Loucy (cell line): ENCODE measurements around the gene PCCB.
"Not testable (repeated sequence)": the region's sequence is repeated elsewhere in the genome, so short reads cannot be mapped to it uniquely, and the experiment has no call there.

Experiments
- H2AFZ ChIP-seq: fragments of 200-600 bp; sonication (generic); 2 replicates; pipeline ENCODE4 v1.6.0; 2016; ENCODE audit warnings: antibody characterized with exemption, mild to moderate bottlenecking, low read length, moderate library complexity
- H3F3A ChIP-seq: fragments of 200-600 bp; 2 replicates; pipeline ENCODE4 v1.6.0; 2016; ENCODE audit warnings: antibody characterized with exemption, low read depth, mild to moderate bottlenecking
- H3K27me3 ChIP-seq: fragments of 200-600 bp; sonication (generic); 2 replicates; pipeline ENCODE4 v1.6.1; 2014; ENCODE audit warnings: low read length, mild to moderate bottlenecking; ENCODE audit not compliant: insufficient read depth, poor library complexity, severe bottlenecking
- H3K36me3 ChIP-seq: fragments of 200-600 bp; sonication (generic); 2 replicates; pipeline ENCODE4 v1.6.1; 2016; ENCODE audit warnings: low read length; ENCODE audit not compliant: insufficient read depth
- H3K4me1 ChIP-seq: fragments of 200-600 bp; sonication (generic); 2 replicates; pipeline ENCODE4 v1.5.1; 2014; ENCODE audit warnings: low read length, mild to moderate bottlenecking; ENCODE audit not compliant: insufficient read depth, poor library complexity, severe bottlenecking
- H3K4me2 ChIP-seq: fragments of 200-600 bp; sonication (generic); 2 replicates; pipeline ENCODE4 v1.6.0; 2014; ENCODE audit warnings: antibody characterized with exemption, low read length, low read depth, mild to moderate bottlenecking; ENCODE audit not compliant: poor library complexity, severe bottlenecking
- H3K4me3 ChIP-seq: fragments of 200-600 bp; sonication (generic); 2 replicates; pipeline ENCODE4 v1.5.1; 2014; ENCODE audit warnings: low read length, mild to moderate bottlenecking, mixed read lengths; ENCODE audit not compliant: poor library complexity, severe bottlenecking
- H3K79me2 ChIP-seq: fragments of 200-600 bp; sonication (generic); 2 replicates; pipeline ENCODE4 v1.6.1; 2014; ENCODE audit warnings: low read length; ENCODE audit not compliant: insufficient read depth
- H3K9ac ChIP-seq: fragments of 200-600 bp; sonication (generic); 2 replicates; pipeline ENCODE4 v1.6.0; 2014; ENCODE audit warnings: mild to moderate bottlenecking, low read depth, low read length, moderate library complexity; ENCODE audit not compliant: poor library complexity, severe bottlenecking
- H3K9me2 ChIP-seq: fragments of 200-600 bp; sonication (generic); replicated peaks from 2 replicates; pipeline ENCODE4 v1.6.1; 2016; ENCODE audit warnings: low read depth, low read length, mixed read lengths
- H3K9me3 ChIP-seq: fragments of 200-600 bp; sonication (generic); 2 replicates; pipeline ENCODE4 v1.6.1; 2014; ENCODE audit warnings: mild to moderate bottlenecking, antibody characterized with exemption, low read length, low read depth; ENCODE audit not compliant: insufficient read depth
- H4K20me1 ChIP-seq: fragments of 200-600 bp; sonication (generic); 2 replicates; pipeline ENCODE4 v1.6.0; 2014; ENCODE audit warnings: antibody characterized with exemption, low read length, mild to moderate bottlenecking; ENCODE audit not compliant: insufficient read depth, poor library complexity, severe bottlenecking
- CTCF ChIP-seq: fragments of 200-600 bp; sonication (generic); conservative IDR thresholded peaks from 2 replicates; pipeline ENCODE4 v1.5.1; 2014; ENCODE audit warnings: mild to moderate bottlenecking, antibody characterized with exemption, low read length
- EZH2phosphoT487 ChIP-seq: fragments of 200-600 bp; IDR thresholded peaks from 2 replicates; pipeline ENCODE4 v1.6.1; 2018; ENCODE audit warnings: antibody characterized with exemption, mild to moderate bottlenecking, moderate library complexity, borderline replicate concordance

Gene PCCB

GRCh38 chr3:136263251-136263650, 13.1 kb downstream of the PCCB start:
- Histone ChIP-seq H3F3A (no peaks in the 10 kb centered on the region), H3K9me3 (no peaks in the 10 kb centered on the region), H3K9ac (no peak overlapping the region), H3K36me3 (peaks cover 47% of the 10 kb centered on the region; the same call in 1 of the 2 replicates), H3K9me2 (no peaks in the 10 kb centered on the region), H3K4me3 (no peak overlapping the region), H4K20me1 (no peaks in the 10 kb centered on the region), H3K4me1 (no peaks in the 10 kb centered on the region), H2AFZ (no peak overlapping the region), H3K27me3 (no peaks in the 10 kb centered on the region), H3K79me2 (no peaks in the 10 kb centered on the region), H3K4me2 (no peak overlapping the region)
- no peak for TF ChIP-seq EZH2phosphoT487
- no peak for TF ChIP-seq CTCF

GRCh38 chr3:136266468-136267125, 16.5 kb downstream of the PCCB start:
- H3K36me3 ChIP-seq = peaks cover 21% of the 10 kb centered on the region; the same call in 1 of the 2 replicates
- H3K9me3 ChIP-seq, H2AFZ ChIP-seq, H3K4me3 ChIP-seq, H3K4me1 ChIP-seq, H3K9ac ChIP-seq, H3K4me2 ChIP-seq, H3K9me2 ChIP-seq, H3K79me2 ChIP-seq, H4K20me1 ChIP-seq, H3K27me3 ChIP-seq, H3F3A ChIP-seq: not testable (repeated sequence)

GRCh38 chr3:136267235-136267634, 17.1 kb downstream of the PCCB start:
- Histone ChIP-seq H3F3A (no peaks in the 10 kb centered on the region), H3K4me2 (no peak overlapping the region), H2AFZ (no peak overlapping the region), H3K9me3 (no peaks in the 10 kb centered on the region), H3K4me3 (no peak overlapping the region), H4K20me1 (peaks cover 1% of the 10 kb centered on the region), H3K27me3 (no peaks in the 10 kb centered on the region), H3K36me3 (peaks cover 16% of the 10 kb centered on the region; the same call in 1 of the 2 replicates), H3K4me1 (peaks cover 5% of the 10 kb centered on the region), H3K9me2 (no peaks in the 10 kb centered on the region), H3K79me2 (peaks cover 6% of the 10 kb centered on the region; the same call in 1 of the 2 replicates), H3K9ac (no peak overlapping the region)
- TF ChIP-seq EZH2phosphoT487 = no peak
- TF ChIP-seq CTCF = no peak

- Histone ChIP-seq H3K9me2 (no peaks in the 10 kb centered on the region), H3K9ac (no peak overlapping the region), H3K4me2 (no peak overlapping the region), H3K4me1 (peaks cover 7% of the 10 kb centered on the region), H3K79me2 (peaks cover 20% of the 10 kb centered on the region), H2AFZ (no peak overlapping the region), H3K36me3 (peaks cover 7% of the 10 kb centered on the region; the same call in 1 of the 2 replicates), H3K4me3 (no peak overlapping the region), H3K27me3 (no peaks in the 10 kb centered on the region), H3F3A (no peaks in the 10 kb centered on the region), H4K20me1 (peaks cover 4% of the 10 kb centered on the region), H3K9me3 (no peaks in the 10 kb centered on the region)
- no peak for TF ChIP-seq CTCF
Observed at GRCh38 chr3:136270179-136270578, 20.0 kb downstream of the PCCB start.

- not testable (repeated sequence) for H4K20me1 ChIP-seq, H3K36me3 ChIP-seq, H3K9me2 ChIP-seq, H3K4me2 ChIP-seq, H3K4me3 ChIP-seq, H2AFZ ChIP-seq, H3K9me3 ChIP-seq, H3K27me3 ChIP-seq, H3K9ac ChIP-seq, H3K4me1 ChIP-seq, H3F3A ChIP-seq
- peaks cover 28% of the 10 kb centered on the region for H3K79me2 ChIP-seq
Observed at GRCh38 chr3:136271626-136272025, 21.5 kb downstream of the PCCB start.
